OCI-LY1 (cell line): Measurements from ENCODE around the gene NACC2.

Source experiments
- H2AFZ ChIP-seq: fragments of 200-600 bp; sonication (generic), shearing (Covaris generic); 2 replicates; pipeline ENCODE4 v1.6.0; 2014; ENCODE audit warnings: antibody characterized with exemption, mild to moderate bottlenecking, low read length
- H3F3A ChIP-seq: fragments of 200-600 bp; sonication (generic), shearing (Covaris generic); 2 replicates; pipeline ENCODE4 v1.6.0; 2014; ENCODE audit warnings: mild to moderate bottlenecking, antibody characterized with exemption, low read length, moderate library complexity; ENCODE audit not compliant: insufficient read depth
- H3K27ac ChIP-seq: fragments of 200-600 bp; sonication (generic); 2 replicates; pipeline ENCODE4 v1.5.1; 2014; ENCODE audit warnings: low read length, mixed run types, mild to moderate bottlenecking, low read depth; ENCODE audit not compliant: poor library complexity, severe bottlenecking
- H3K27me3 ChIP-seq: fragments of 200-600 bp; sonication (generic); 2 replicates; pipeline ENCODE4 v1.6.0; 2014; ENCODE audit warnings: antibody characterized with exemption, mild to moderate bottlenecking, low read length, moderate library complexity; ENCODE audit not compliant: insufficient read depth
- H3K36me3 ChIP-seq: fragments of 200-600 bp; sonication (generic); 2 replicates; pipeline ENCODE4 v1.6.1; 2014; ENCODE audit warnings: mild to moderate bottlenecking, antibody characterized with exemption, low read length, moderate library complexity, mixed read lengths; ENCODE audit not compliant: insufficient read depth
- H3K4me1 ChIP-seq: fragments of 200-600 bp; sonication (generic); 2 replicates; pipeline ENCODE4 v1.5.1; 2014; ENCODE audit warnings: mild to moderate bottlenecking, low read length, moderate library complexity; ENCODE audit not compliant: insufficient read depth, severe bottlenecking
- H3K4me2 ChIP-seq: fragments of 200-600 bp; sonication (generic), shearing (Covaris generic); 2 replicates; pipeline ENCODE4 v1.6.1; 2014; ENCODE audit warnings: low read length
- H3K4me3 ChIP-seq: fragments of 200-600 bp; sonication (generic); 2 replicates; pipeline ENCODE4 v1.5.1; 2014; ENCODE audit warnings: low read length, low read depth, mild to moderate bottlenecking, mixed read lengths; ENCODE audit not compliant: poor library complexity, severe bottlenecking
- H3K79me2 ChIP-seq: fragments of 200-600 bp; shearing (Covaris generic); 2 replicates; pipeline ENCODE4 v1.6.1; 2016; ENCODE audit warnings: mixed run types, low read length, mixed read lengths; ENCODE audit not compliant: insufficient read depth
- H3K9ac ChIP-seq: fragments of 200-600 bp; sonication (generic), shearing (Covaris generic); 2 replicates; pipeline ENCODE4 v1.6.1; 2014; ENCODE audit warnings: mild to moderate bottlenecking, low read length, mixed read lengths
- H3K9me2 ChIP-seq: fragments of 200-600 bp; sonication (generic), shearing (Covaris generic); 2 replicates; pipeline ENCODE4 v1.6.1; 2014; ENCODE audit warnings: low read depth, mild to moderate bottlenecking, low read length, mixed read lengths
- H3K9me3 ChIP-seq: fragments of 200-600 bp; shearing (Covaris generic); 2 replicates; pipeline ENCODE4 v1.6.1; 2014; ENCODE audit warnings: low read length, mixed read lengths
- H4K20me1 ChIP-seq: fragments of 200-600 bp; sonication (generic), shearing (Covaris generic); 2 replicates; pipeline ENCODE4 v1.6.0; 2016; ENCODE audit warnings: mild to moderate bottlenecking, low read length; ENCODE audit not compliant: insufficient read depth
- CTCF ChIP-seq: fragments of 200-600 bp; sonication (generic), shearing (Covaris generic); IDR thresholded peaks from 2 replicates; pipeline ENCODE4 v1.5.1; 2017; ENCODE audit warnings: mild to moderate bottlenecking, antibody characterized with exemption, low read length, moderate library complexity, mixed read lengths
- EZH2 ChIP-seq: fragments of 200-600 bp; sonication (generic), shearing (Covaris generic); IDR thresholded peaks from 2 replicates; pipeline ENCODE4 v1.8.0; 2017; ENCODE audit warnings: borderline replicate concordance, mixed run types, mild to moderate bottlenecking, antibody characterized with exemption, low read length, moderate library complexity, mixed read lengths

The NACC2 gene

GRCh38 chr9:135963938-135964337 lies 131.2 kb downstream of the NACC2 start:
- no peaks in the 10 kb centered on the region for H3K27me3 ChIP-seq
- H3K9me2 ChIP-seq: no peaks in the 10 kb centered on the region
- no peak overlapping the region for H3K4me3 ChIP-seq
- H3K9me3 ChIP-seq: no peaks in the 10 kb centered on the region
- no peak overlapping the region for H3K9ac ChIP-seq
- no peak overlapping the region for H2AFZ ChIP-seq
- TF ChIP-seq CTCF (no peak), EZH2 (no peak)
- H3F3A ChIP-seq: no peaks in the 10 kb centered on the region
- peaks cover 19% of the 10 kb centered on the region for H3K4me1 ChIP-seq
- H3K36me3 ChIP-seq: peaks cover under 1% of the 10 kb centered on the region; the same call in 1 of the 2 replicates
- no peaks in the 10 kb centered on the region for H4K20me1 ChIP-seq
- H3K27ac ChIP-seq: no peak overlapping the region
- 0 out of 2 replicates have a peak, but pooled peaks cover 12% of the 10 kb centered on the region for H3K79me2 ChIP-seq
- H3K4me2 ChIP-seq: no peak overlapping the region

GRCh38 chr9:135963338-135963737 lies 131.8 kb downstream of the NACC2 start:
- H3F3A ChIP-seq: no peaks in the 10 kb centered on the region
- no peaks in the 10 kb centered on the region for H3K9me3 ChIP-seq
- no peak overlapping the region for H3K4me3 ChIP-seq
- peaks cover 19% of the 10 kb centered on the region for H3K4me1 ChIP-seq
- H3K79me2 ChIP-seq: 0 out of 2 replicates have a peak, but pooled peaks cover 16% of the 10 kb centered on the region
- no peak overlapping the region for H3K4me2 ChIP-seq
- no peaks in the 10 kb centered on the region for H3K9me2 ChIP-seq
- H3K36me3 ChIP-seq: peaks cover 5% of the 10 kb centered on the region; the same call in 1 of the 2 replicates
- H3K9ac ChIP-seq: no peak overlapping the region
- no peak overlapping the region for H2AFZ ChIP-seq
- no peaks in the 10 kb centered on the region for H3K27me3 ChIP-seq
- no peaks in the 10 kb centered on the region for H4K20me1 ChIP-seq
- no peak for TF ChIP-seq EZH2
- TF ChIP-seq CTCF: no peak
- H3K27ac ChIP-seq: no peak overlapping the region

GRCh38 chr9:135962696-135963307 lies 132.3 kb downstream of the NACC2 start:
- no peaks in the 10 kb centered on the region for H3K9me2 ChIP-seq
- no peak overlapping the region for H3K4me3 ChIP-seq
- H3K27me3 ChIP-seq: no peaks in the 10 kb centered on the region
- H3K4me2 ChIP-seq: no peak overlapping the region
- no peaks in the 10 kb centered on the region for H3F3A ChIP-seq
- H4K20me1 ChIP-seq: no peaks in the 10 kb centered on the region
- H2AFZ ChIP-seq: no peak overlapping the region
- peaks cover 5% of the 10 kb centered on the region; the same call in 1 of the 2 replicates for H3K36me3 ChIP-seq
- H3K9me3 ChIP-seq: no peaks in the 10 kb centered on the region
- no peak overlapping the region; the same call in 1 of the 2 replicates for H3K9ac ChIP-seq
- TF ChIP-seq EZH2 (no peak), CTCF (no peak)
- peaks cover 19% of the 10 kb centered on the region for H3K4me1 ChIP-seq
- H3K27ac ChIP-seq: no peak overlapping the region
- H3K79me2 ChIP-seq: 0 out of 2 replicates have a peak, but pooled peaks cover 16% of the 10 kb centered on the region
